ENCODE results near the gene GHRH.

GHRH gene

DNA sequence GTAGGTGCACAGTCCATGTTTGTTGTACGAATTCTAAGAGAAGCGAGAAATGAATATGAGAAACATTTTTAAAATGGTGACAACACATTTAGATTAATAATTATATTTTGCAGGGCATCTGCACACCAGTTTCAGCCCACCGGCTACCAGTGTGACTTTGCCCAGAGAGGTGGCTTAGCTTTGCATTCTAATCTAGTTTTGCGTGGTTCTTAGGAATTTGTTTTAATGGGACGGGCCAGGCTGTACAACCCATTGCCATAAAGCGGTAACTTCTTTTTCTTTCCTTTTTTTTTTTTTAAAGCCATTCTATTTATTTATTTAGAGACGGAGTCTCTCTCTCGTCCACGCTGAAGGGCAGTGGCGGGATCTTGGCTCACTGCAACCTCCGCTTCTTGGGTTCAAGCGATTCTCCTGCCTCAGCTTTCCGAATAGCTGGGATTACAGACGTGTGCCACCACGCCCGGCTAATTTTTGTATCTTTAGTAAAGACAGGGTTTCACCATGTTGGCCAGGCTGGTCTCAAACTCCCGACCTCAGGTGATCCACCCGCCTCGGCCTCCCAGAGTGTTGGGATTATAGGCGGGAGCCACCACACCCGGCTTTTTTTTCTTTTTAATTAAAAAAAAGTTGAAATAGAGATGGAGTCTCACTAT is 28.7 kb upstream of the GHRH start:
- DNase-seq: no peak

DNA sequence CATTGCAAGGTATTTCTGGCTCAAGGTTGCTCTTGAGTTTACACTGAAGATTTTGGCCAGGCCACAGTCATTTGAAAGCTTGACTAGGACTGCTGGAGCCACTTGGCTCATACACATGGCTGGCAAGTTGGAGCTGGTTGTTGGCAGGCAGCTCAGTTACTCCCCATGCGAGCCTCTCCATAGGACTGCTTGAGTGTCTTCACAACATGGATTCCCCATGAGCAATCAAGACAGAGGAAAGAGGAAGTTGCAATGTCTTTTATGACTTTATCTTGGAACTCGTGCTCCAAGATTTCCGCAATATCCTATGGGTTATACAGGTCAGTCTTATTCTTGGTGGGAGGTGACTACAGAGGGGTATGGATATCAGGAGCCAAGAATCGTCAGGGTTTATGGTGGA is 26.5 kb upstream of the GHRH start:
- no peak for DNase-seq

DNA sequence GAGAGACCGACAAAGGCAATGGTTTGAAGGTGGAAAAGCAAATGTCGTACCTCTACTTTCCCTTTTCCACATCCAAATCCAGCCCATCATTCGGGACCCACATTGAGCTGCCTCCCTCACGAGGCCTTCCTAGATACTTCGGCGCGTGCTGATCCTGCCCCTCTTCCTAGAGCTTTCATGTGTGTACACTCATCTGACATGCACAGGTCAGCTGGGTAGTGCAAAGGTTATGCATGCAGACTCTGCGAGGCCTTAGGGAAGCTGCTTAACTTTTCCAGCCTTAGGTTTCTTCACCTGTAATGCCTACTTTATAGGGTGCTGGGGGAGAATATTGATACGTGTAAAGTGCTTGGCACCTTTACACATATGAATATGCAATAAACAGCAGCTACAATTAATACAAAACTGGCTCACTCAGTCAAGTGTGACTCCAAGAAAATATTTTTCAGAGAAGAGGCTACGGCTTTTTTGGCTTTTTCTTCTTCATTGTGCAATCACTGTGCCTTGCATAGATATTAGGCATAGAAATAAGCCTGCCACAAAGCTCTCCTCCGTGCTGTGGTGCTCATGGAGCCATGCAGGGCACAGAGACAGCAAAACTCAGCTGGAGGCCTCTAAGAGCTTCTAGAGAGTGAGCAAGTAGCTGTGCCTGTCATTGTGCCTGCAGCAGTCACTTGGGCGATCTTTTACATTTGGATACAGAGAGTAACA is 24.2 kb upstream of the GHRH start:
- DNase-seq: no peak

- DNase-seq: no peak
Observed at GRCh38 chr20:37284691-37285161, 23.1 kb upstream of the GHRH start.

- DNase-seq: no peak
Observed at GRCh38 chr20:37283530-37284195, 22.0 kb upstream of the GHRH start.

DNA sequence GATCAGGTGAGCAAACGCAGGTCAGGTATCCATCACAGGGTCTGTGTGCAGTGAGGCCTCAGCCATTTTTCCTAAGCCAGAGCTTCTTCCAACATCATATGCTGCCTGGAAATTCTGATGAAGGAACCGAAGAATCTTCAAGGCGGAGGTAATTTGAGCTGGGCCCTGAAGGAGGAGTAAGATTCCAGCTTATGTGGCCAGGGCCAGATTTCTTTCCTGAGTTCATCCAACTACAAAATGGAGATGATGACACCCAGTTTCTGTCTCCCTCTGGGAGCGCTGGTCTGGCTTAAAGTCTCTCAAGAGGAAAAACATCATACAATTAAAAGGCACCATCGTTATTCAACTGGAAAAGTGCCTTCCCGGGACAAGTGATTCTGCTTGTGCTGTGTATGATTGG is 20.9 kb upstream of the GHRH start:
- DNase-seq: no peak

GRCh38 chr20:37280403-37280802 is 18.8 kb upstream of the GHRH start:
- no peak for DNase-seq

DNA sequence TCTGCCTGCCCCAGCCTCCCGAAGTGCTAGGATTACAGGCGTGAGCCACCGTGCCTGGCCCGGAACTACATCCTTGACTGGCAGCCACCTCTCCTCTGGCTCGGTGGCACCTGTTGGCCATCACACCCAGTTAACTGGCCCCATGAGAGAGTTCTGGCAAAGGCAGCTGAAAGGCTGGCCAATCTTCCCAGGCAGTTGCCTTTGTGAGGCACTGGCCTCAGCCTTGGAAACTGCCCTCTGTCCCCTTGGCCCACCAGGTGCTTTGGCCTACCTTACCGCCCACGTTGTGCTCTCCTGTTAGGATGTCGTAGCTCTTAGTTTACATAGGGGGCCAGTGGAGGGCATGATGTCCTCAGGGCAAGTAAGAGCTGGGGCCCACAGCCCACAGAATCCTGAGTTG is 18.2 kb upstream of the GHRH start:
- DNase-seq: no peak

GRCh38 chr20:37278966-37279590 is 17.5 kb upstream of the GHRH start:
- no peak for DNase-seq

GRCh38 chr20:37277253-37277593 is 15.6 kb upstream of the GHRH start:
- DNase-seq: no peak

GRCh38 chr20:37276494-37277252 is 15.1 kb upstream of the GHRH start:
- no peak for DNase-seq

GRCh38 chr20:37274851-37275524 is 13.4 kb upstream of the GHRH start:
- no peak for DNase-seq

- DNase-seq: no peak
Observed at GRCh38 chr20:37273988-37274387, 12.4 kb upstream of the GHRH start.

DNA sequence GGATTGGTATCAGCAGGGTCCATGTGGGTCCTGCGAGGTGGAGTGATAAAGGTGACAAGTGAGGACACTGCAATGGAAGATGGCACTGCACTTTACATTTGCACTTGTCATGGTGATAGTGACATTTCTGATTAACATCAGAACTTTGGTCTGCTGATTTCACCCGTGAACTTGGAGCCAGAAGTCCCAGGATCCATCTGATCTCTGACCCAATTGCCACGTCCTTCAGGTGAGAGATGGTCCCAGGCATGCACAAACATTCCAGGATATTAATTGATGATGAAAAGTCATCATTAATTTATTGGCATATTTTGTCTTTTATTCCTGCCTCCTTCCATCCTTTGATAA is 9.8 kb upstream of the GHRH start:
- DNase-seq: no peak

GRCh38 chr20:37270576-37271420 is 9.2 kb upstream of the GHRH start:
- DNase-seq: no peak

- no peak for DNase-seq
Observed at GRCh38 chr20:37267667-37268313, 6.2 kb upstream of the GHRH start.

DNA sequence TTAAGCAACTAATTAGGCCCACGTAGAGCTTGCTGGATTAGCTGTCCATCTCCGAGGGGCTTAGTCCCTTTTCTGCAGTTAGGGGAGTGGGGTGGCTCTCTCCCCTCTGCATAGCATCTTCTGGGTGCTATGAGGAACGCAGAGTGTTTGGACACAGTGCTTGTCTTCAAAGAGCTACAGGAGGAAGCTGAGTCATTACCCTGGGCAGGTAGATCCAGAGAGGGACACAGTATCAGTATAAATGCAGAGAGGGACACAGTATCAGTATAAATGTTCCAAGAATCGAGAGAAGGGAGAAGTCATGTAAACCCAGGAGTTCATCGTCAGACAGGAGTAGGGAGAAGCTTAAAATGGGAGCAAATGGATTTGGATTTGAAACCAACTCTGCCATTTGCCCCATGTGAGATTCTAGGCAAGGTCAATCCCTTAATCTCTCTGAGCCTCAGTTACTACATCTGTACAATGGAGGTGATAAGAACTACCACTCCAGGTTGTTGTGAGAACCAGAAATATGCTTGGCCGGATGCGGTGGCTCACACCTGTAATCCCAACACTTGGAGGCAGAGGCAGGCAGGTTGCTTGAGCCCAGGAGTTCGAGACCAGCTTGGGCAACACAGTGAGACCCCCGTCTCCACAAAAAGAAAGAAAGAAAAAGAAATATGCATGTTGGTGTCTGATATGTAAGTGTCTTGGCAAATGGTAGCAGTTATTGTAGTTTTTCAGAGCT is 5.5 kb upstream of the GHRH start:
- no peak for DNase-seq

DNA sequence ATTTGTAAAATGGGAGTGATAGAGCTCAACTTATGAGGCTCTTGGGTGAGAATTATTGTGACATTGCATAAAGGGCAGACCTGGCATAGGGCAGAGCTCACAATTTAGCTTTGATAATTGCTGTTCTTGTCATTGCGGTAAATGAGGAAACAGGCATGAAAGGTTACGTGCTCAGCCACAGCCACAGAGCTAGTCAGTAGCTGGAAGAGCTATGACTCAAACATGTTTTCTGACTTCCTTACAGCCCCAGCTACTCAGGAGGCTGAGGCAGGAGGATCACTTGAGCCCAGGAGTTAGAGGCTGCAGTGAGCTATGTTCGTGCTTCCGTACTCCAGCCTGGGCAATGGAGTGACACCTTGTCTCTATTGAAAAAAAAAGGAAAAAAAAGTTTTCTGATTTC is 3.5 kb upstream of the GHRH start:
- DNase-seq: no peak

GRCh38 chr20:37263686-37264085 is 2.1 kb upstream of the GHRH start:
- DNase-seq: no peak

DNA sequence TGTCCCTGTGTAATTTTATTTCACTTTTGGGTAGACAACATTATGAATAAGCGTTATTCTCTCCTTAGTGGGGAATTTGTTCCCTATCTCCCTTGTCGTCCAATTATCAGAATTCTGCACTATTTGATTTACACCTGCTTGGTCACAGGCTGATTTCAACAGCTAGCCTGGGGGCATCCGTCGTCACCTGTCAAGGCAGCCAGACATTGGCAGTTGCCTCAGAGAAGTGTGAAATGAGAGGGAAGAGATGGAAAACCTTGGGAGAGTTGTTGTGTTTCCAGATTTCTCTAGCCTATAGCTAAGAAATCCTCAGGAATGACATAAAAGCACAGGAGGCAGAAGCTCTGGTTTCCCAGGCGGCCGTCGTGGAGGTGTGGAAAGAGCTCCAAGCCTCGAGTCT is 891 bp upstream of the GHRH start:
- no peak for DNase-seq
